GM18519 (cell line): ENCODE measurements around the gene TAF11L12.
"Not testable (repeated sequence)": the region's sequence is repeated elsewhere in the genome, so short reads cannot be mapped to it uniquely, and the experiment has no call there.

Source experiments
- ATAC-seq: cut with Tn5 transposase; IDR thresholded peaks from one replicate; pipeline ENCODE4 v1.9.1; 2021; ENCODE audit warnings: mild to moderate bottlenecking, moderate library complexity; ENCODE audit not compliant: unreplicated experiment, low FRiP score

The TAF11L12 gene

GRCh38 chr5:17610092-17610491 lies at the start of gene TAF11L12:
Gene TAF11L12 (plus strand): TSS chr5:17610392.
- not testable (repeated sequence) for ATAC-seq

- ATAC-seq = not testable (repeated sequence)
Measured at GRCh38 chr5:17585658-17586057, 24.5 kb upstream of the TAF11L12 start, which contains the start of gene TAF11L7. Gene TAF11L7 (minus strand): TSS chr5:17585758.

GRCh38 chr5:17590860-17591259 lies 19.3 kb upstream of the TAF11L12 start, which contains the start of gene TAF11L8:
Gene TAF11L8 (minus strand): TSS chr5:17590960.
- ATAC-seq = not testable (repeated sequence)

GRCh38 chr5:17594255-17594654 lies 15.9 kb upstream of the TAF11L12 start, which contains the start of gene TAF11L9:
Gene TAF11L9 (minus strand): TSS chr5:17594394.
- not testable (repeated sequence) for ATAC-seq

- not testable (repeated sequence) for ATAC-seq
Measured at GRCh38 chr5:17597728-17598127, 12.5 kb upstream of the TAF11L12 start, which contains the start of gene TAF11L10. Gene TAF11L10 (minus strand): TSS chr5:17597828.

- not testable (repeated sequence) for ATAC-seq
Measured at GRCh38 chr5:17603880-17604279, 6.3 kb upstream of the TAF11L12 start, which contains the start of gene TAF11L11. Gene TAF11L11 (plus strand): TSS chr5:17604183.

- no peak for ATAC-seq
Measured at GRCh38 chr5:17604951-17605350, 5.2 kb upstream of the TAF11L12 start.

GRCh38 chr5:17607461-17607860 lies 2.7 kb upstream of the TAF11L12 start:
- not testable (repeated sequence) for ATAC-seq

GRCh38 chr5:17614872-17615605 lies 4.8 kb downstream of the TAF11L12 start:
- no peak for ATAC-seq

GRCh38 chr5:17619354-17619753 lies 9.2 kb downstream of the TAF11L12 start:
- ATAC-seq = no peak

- no peak for ATAC-seq
Measured at GRCh38 chr5:17620627-17621026, 10.4 kb downstream of the TAF11L12 start.

GRCh38 chr5:17625686-17626085 lies 15.5 kb downstream of the TAF11L12 start:
- no peak for ATAC-seq

GRCh38 chr5:17631788-17632187 lies 21.6 kb downstream of the TAF11L12 start, which contains the start of gene TAF11L13:
Gene TAF11L13 (plus strand): TSS chr5:17632088.
- not testable (repeated sequence) for ATAC-seq

GRCh38 chr5:17634160-17634559 lies 24.0 kb downstream of the TAF11L12 start, which contains the start of gene TAF11L14:
Gene TAF11L14 (plus strand): TSS chr5:17634460.
- no peak for ATAC-seq

- not testable (repeated sequence) for ATAC-seq
Measured at GRCh38 chr5:17649232-17649631, 39.0 kb downstream of the TAF11L12 start.

- ATAC-seq = not testable (repeated sequence)
Measured at GRCh38 chr5:17655201-17655759, 45.1 kb downstream of the TAF11L12 start.

- no peak for ATAC-seq
Measured at GRCh38 chr5:17655921-17656320, 45.7 kb downstream of the TAF11L12 start.
